Activated naive CD8-positive, alpha-beta T cell treated with anti-CD3 and anti-CD28 coated beads, Interleukin-2, amount 50 U/mL, for 16 hours (primary cell): Measurements from ENCODE around the gene PLPPR2.
"Not testable (repeated sequence)": the region's sequence is repeated elsewhere in the genome, so short reads cannot be mapped to it uniquely, and the experiment has no call there.

Experiments
- DNase-seq: peaks from one replicate; pipeline ENCODE4 v3.0.0-alpha.2; 2020; ENCODE audit warnings: low read depth, low spot score

PLPPR2 gene

GRCh38 chr19:11399667-11400066 is 44.4 kb downstream of the PLPPR2 start:
- no peak for DNase-seq

- DNase-seq: no peak
These were observed 45.6 kb downstream of the PLPPR2 start for GRCh38 chr19:11400798-11401197.

GRCh38 chr19:11401808-11402543 is 46.7 kb downstream of the PLPPR2 start:
- no peak for DNase-seq

GRCh38 chr19:11404588-11405222 is 49.5 kb downstream of the PLPPR2 start:
- no peak for DNase-seq

- DNase-seq: peak; percentile 14
These were observed 50.8 kb downstream of the PLPPR2 start for GRCh38 chr19:11405846-11406643.

GRCh38 chr19:11406703-11407236 is 51.5 kb downstream of the PLPPR2 start:
- not testable (repeated sequence) for DNase-seq

- DNase-seq: no peak
These were observed 53.4 kb downstream of the PLPPR2 start for GRCh38 chr19:11408591-11408990.

GRCh38 chr19:11410682-11411081 is 55.5 kb downstream of the PLPPR2 start:
- no peak for DNase-seq

GRCh38 chr19:11414544-11414943 is 59.3 kb downstream of the PLPPR2 start:
- no peak for DNase-seq
